ENCODE results near the gene COL28A1. TPM values are rescaled to one million over a fixed set of nuclear protein-coding genes. Genes with fewer than 3 reads are reported as not detected.

Gene COL28A1
- total and polyA plus RNA-seq, 2 of the 13 experiments (the other 11 are each of a cell fraction or from before 2014, with no cell fraction given) = 0.07 to 0.15 TPM

GRCh38 chr7:7576344-7576743, 40.7 kb upstream of the COL28A1 start:
- WGBS (ENCODE audit: low lambda C conversion rate) = 100% methylated on average over 1 of the region's 1 CpG
- Histone ChIP-seq H3K4me3 (replicated peaks in 1 of 3; ENCODE audit: insufficient read depth in 1 of 3, low read depth in 2 of 3, low read length in 3 of 3) (no peak overlapping the region), H3K9ac (ENCODE audit: insufficient read depth, low read depth, low read length) (no peak overlapping the region), H3K4me1 (ENCODE audit: insufficient read depth, low read length) (no peaks in the 10 kb centered on the region), H3K4me2 (ENCODE audit: low read depth, low read length) (no peak overlapping the region), H3K27ac (ENCODE audit: extremely low read length, insufficient read depth, low read length) (no peak overlapping the region), H2AFZ (ENCODE audit: low read length) (no peak overlapping the region), H3K27me3 (ENCODE audit: control insufficient read depth in 1 of 2, insufficient read depth in 2 of 2, low read length in 2 of 2) (no peaks in the 10 kb centered on the region), H3K36me3 (replicated peaks in 1 of 2; ENCODE audit: control insufficient read depth in 1 of 2, insufficient read depth in 2 of 2, low read length in 2 of 2) (peaks cover 3 to 23% of the 10 kb centered on the region in 2 experiments; a peak in 4 of 5 replicates), H4K20me1 (ENCODE audit: insufficient read depth, low read length) (no peaks in the 10 kb centered on the region), H3K9me3 (ENCODE audit: low read length) (no peaks in the 10 kb centered on the region), H3K79me2 (ENCODE audit: insufficient read depth, low read length) (peaks cover 15% of the 10 kb centered on the region)
- FAIRE-seq = no peak
- BruUV-seq (replicated peaks) = no TSS peak
- intact Hi-C loops (cut with micrococcal nuclease; ENCODE audit: unreplicated experiment) (no loop called here), in situ Hi-C loops (cut with HindIII; ENCODE audit: extremely low pct_ligation_motif_present, low pct_unique_long_range_greater_than_20kb) (no loop called here)
- no peak for DNase-seq (ENCODE audit: low spot score)
- CTCF ChIA-PET (ENCODE audit: low intra/inter-chr PET ratio, low total read pairs) = no interaction called here
- ATAC-seq = no peak
- TF ChIP-seq MBNL3 (CRISPR knock-in tag; conservative IDR thresholded peaks at IDR 0.05) = no peak
- TF ChIP-seq ZBTB44 (CRISPR knock-in tag; IDR thresholded peaks at IDR 0.05) = no peak
- TF ChIP-seq NAIF1 (CRISPR knock-in tag; IDR thresholded peaks at IDR 0.05; ENCODE audit: borderline replicate concordance) = no peak
- TF ChIP-seq TBL1XR1 (IDR thresholded peaks at IDR 0.05; ENCODE audit: borderline replicate concordance, low read length, partially characterized antibody) = no peak
- no peak for TF ChIP-seq SMAD3 (CRISPR knock-in tag; IDR thresholded peaks at IDR 0.05)
- no peak for TF ChIP-seq BATF2 (CRISPR knock-in tag; IDR thresholded peaks at IDR 0.05)
- TF ChIP-seq ZMAT5 (CRISPR knock-in tag; IDR thresholded peaks at IDR 0.05; ENCODE audit: borderline replicate concordance, low read depth) = no peak
- no peak for TF ChIP-seq ZNF275 (CRISPR knock-in tag; IDR thresholded peaks at IDR 0.05; ENCODE audit: borderline replicate concordance)
- TF ChIP-seq ZNF362 (CRISPR knock-in tag; IDR thresholded peaks at IDR 0.05; ENCODE audit: borderline replicate concordance) = no peak
- no peak for TF ChIP-seq ZNF740 (CRISPR knock-in tag; IDR thresholded peaks at IDR 0.05)
- TF ChIP-seq NRL (CRISPR knock-in tag; IDR thresholded peaks at IDR 0.05; ENCODE audit: borderline replicate concordance) = no peak
- POLR2A ChIA-PET = no interaction called here

All from HepG2 (cell line).